Muscle of back (tissue), 11 donors: ENCODE measurements around the gene PNPLA6. TPM values are rescaled to one million over a fixed set of nuclear protein-coding genes. Genes with fewer than 3 reads are reported as not detected.
A peak's percentile ranks its signal among the peaks of the same experiment; 100 is the strongest.

Experiments used
- DNase-seq, 3 donors: peaks; one replicate each; pipeline versions ENCODE4 v3.0.0 to v3.0.0-alpha.2; 2013
- polyA plus RNA-seq, 10 donors: library from polyadenylated mRNA; unstranded; fragments of 120-200 nt; gene quantifications; one replicate each; pipeline ENCODE4 v1.2.1, GENCODE V29; 2013; ENCODE audit not compliant: insufficient read length in 10 of 10

PNPLA6 gene
- polyA plus RNA-seq, 10 donors = 24.2 to 32.7 (median 27.4) TPM

DNA sequence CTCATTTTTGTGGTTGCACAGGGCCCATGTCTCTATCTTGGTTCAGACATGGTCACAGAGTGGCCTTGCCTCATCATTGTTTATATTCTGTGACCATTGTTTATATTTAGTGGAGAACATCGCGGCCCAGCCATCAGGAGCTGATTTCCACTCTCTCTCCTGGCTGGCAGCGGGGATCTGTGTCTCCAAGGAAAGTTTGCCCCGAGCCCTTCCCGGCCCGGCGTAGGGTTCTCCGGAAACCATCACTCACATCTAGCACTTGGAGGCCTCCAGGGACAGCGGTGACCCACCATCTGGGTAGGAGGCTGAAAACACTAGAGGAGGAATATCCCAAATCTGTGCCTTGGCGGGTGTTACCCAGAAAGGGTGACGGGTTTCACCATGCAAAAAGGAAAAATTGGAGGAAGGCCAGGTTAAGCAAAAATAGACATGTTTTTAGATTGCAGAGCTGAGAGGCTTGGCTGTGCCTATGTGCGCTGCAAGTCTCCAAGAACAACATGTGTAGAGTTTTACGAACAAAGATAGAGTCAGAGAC is 20.3 kb upstream of the PNPLA6 start:
- DNase-seq = no peak

DNA sequence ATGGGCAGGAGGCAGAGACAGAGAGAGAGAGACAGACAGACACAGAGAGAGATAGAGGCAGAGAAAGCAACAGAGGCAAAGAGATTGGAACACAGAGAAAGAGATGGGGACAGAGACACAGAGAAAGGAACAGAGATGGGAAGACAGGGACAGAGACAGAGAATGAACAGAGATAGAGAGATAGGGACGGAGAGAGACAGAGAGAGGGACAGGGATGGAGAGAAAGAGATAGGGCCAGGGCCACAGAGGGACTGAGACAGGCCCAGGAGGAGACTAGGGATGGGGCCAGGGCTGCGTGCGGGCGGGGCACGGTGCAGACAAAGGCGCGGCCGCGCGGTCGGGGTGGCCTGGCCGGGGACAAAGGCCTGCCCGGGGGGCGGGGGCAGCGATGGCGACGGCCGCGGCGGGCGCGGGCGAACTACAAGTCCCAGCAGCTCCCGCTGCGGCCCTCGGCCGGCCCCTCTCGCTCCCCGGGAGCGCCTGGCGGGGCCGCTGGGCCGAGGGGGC is 19.8 kb upstream of the PNPLA6 start, which contains the start of gene ZNF358:
TSS of gene ZNF358 (plus strand) at position 459 of the 507 bp plus-strand sequence. CDS start 3,140 bp downstream, outside the sequence.
- peak; percentile 59 to 91 (median 83) for DNase-seq

DNA sequence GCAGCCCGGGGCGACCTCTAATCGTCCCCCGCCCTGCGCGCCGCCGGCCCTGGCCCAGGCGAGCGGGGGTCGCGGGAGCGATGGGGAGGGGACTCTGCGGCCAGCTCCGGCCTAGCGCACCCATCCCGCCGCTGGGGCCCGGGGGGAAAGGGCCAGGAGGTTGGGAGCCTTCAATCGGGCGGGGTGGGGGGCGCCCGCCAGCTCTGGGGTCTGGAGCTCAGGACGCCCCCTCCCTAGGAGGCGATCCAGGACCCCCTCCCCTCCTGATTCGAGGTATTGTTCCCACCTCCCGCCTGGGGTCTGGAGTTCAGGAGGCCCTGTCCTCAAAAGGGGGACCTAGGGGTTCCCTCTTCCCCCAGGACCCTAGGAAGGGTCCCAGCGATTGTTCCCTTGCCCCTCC is 19.2 kb upstream of the PNPLA6 start:
- DNase-seq = peak in 1 of 3 donors; percentile 53

DNA sequence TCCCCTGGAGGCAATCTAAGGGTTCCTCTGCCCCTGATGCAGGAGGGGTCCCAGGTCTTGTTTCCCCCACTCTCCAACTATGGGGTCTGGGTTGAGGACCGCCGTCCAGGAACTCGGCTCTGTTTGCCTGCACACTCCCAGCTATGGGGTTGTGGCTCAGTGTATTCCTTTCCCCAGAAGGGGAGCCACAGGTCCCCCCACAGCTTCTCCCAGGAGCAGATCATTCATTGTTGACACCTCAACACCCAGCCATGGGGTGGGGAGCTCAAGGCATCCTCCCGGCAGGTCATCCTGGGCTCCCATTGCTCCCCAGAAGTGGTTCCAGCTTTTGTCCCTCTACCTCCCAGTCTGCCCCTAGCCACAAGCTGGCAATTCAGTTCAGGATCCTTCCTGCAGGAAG is 18.6 kb upstream of the PNPLA6 start:
- DNase-seq = no peak

DNA sequence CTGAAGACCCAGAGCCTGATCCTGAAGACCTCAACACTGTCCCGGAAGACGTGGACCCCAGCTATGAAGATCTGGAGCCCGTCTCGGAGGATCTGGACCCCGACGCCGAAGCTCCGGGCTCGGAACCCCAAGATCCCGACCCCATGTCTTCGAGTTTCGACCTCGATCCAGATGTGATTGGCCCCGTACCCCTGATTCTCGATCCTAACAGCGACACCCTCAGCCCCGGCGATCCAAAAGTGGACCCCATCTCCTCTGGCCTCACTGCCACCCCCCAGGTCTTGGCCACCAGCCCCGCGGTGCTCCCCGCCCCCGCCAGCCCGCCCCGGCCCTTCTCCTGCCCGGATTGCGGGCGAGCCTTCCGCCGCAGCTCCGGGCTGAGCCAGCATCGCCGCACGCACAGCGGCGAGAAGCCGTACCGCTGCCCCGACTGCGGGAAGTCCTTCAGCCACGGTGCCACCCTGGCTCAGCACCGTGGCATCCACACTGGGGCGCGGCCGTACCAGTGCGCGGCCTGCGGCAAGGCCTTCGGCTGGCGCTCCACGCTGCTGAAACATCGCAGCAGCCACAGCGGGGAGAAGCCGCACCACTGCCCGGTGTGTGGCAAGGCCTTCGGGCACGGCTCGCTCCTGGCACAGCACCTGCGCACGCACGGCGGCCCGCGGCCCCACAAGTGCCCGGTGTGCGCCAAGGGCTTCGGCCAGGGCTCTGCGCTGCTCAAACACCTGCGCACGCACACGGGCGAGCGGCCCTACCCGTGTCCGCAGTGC is 16.0 kb upstream of the PNPLA6 start:
- no peak for DNase-seq

DNA sequence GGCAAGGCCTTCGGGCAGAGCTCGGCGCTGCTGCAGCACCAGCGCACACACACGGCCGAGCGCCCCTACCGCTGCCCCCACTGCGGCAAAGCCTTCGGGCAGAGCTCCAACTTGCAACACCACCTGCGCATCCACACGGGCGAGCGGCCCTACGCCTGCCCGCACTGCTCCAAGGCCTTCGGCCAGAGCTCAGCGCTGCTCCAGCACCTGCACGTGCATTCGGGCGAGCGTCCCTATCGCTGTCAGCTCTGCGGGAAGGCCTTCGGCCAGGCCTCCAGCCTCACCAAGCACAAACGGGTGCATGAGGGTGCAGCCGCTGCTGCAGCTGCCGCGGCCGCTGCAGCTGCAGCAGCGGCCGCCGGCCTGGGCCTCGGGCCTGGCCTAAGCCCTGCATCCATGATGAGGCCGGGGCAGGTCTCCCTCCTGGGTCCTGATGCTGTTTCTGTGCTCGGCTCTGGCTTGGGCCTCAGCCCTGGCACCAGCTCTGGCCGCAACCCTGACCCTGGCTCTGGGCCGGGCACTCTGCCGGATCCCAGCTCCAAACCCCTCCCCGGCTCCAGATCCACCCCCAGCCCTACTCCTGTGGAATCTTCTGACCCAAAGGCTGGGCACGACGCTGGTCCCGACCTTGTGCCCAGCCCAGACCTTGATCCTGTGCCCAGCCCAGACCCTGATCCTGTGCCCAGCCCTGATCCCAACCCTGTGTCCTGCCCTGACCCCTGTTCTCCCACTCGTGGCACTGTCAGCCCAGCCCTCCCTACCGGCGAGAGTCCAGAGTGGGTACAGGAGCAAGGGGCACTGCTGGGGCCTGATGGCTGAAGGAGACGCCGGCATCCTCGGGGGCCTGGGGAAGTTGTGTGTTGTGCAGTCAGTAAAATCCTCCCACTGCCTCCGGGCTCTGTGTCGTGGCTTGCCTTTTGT is 15.1 kb upstream of the PNPLA6 start:
- no peak for DNase-seq

DNA sequence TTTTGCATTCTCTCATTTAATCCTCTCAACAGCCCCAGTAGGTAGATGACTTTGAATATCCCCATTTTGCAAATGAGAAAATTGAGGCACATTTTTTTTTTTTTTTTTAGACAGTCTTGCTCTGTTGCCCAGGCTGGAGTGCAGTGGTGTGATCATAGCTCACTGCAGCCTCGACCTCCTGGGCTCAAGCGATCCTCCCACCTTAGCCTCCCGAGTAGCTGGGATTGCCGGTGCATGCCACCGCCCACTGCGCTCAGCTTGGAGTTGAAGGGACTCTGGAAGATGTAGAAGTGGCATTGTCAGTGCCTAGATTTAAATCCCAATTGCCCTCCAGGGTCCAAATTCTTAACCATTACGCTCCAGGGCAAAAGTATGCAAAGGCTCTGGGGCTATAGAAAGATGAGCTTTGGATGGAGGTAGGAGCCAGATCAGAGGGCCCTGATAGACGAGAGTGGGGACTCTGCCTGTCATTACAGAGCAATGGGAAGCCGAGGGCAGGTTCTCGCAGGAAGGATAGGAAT is 13.9 kb upstream of the PNPLA6 start:
- DNase-seq = no peak

DNA sequence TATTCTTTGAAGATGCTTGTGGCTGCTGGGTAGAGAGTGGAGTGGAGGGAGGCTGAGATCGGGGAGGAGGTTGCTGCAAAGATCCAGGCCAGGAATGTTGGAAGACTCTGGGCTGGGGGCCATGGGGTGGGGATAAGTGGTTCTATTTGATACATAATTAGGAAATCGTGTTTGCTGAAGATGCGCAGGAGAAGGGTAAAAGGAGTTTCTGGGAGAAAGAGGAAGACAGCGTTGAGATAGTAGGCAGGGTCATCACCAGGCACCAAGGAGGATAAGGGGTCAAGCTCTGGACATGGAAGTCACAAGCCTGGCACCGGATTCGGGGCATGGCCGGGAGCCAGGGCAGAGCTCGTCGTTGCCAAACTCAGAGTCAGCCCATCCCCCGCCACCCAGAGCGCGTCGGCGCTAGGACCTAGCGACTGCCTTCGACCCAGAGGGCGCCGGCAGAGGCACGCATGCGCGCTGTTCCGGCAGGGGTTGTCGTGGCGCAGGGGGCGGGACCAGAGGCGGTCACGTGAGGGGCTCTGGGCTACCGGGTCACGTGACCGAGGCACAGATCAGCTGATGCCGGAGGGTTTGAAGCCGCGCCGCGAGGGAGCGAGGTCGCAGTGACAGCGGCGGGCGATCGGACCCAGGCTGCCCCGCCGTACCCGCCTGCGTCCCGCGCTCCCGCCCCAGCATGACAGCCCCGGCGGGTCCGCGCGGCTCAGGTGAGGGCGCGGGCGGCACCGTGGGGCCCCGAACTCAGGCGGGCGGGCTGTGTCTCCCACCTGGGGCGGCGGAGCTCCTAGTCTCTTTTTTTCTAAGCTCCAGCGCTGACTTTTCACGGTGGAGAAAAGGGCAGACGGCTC is 13.2 kb upstream of the PNPLA6 start, which contains the start of gene MCOLN1:
TSS of gene MCOLN1 (plus strand) at position 553 of the 851 bp plus-strand sequence. CDS start at position 680, 127 bp downstream.
- DNase-seq = peak; percentile 97 to 99 (median 99)

DNA sequence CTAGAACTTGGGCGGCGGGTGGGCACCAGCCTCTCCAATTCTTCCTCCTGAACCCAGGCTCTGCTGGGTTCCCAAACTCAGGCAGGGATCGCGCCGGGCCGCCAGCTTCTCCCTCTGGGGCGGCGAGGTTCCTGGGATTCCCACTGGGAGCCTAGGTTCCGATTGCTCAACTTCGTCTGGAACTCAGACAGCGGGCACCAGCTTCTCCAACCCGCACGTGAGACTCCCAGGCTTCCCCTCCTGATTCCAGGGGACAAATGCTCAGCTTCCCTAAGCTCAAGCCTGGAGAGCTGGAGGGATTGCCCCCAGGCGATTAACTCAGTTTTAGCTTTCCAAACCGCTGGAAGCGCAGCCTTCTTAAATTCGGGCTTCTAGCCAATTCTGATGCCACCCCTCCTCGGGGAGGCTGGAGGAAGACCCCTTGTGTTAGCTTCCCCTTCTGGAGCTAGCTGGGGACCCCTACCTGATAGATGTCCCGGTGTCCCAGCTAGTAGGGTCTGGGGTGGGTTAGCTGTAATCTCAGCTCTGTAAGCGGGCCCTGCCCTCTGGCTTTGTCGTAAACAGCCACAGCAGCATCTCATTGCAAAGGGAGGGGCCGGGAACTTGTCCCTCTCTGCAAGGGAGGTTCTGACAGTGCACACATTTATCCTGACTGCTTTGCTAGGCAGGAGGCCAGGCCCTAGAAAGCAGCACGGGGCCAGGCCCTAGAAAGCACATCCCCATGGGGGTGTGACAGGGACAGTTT is 12.4 kb upstream of the PNPLA6 start:
- no peak for DNase-seq

DNA sequence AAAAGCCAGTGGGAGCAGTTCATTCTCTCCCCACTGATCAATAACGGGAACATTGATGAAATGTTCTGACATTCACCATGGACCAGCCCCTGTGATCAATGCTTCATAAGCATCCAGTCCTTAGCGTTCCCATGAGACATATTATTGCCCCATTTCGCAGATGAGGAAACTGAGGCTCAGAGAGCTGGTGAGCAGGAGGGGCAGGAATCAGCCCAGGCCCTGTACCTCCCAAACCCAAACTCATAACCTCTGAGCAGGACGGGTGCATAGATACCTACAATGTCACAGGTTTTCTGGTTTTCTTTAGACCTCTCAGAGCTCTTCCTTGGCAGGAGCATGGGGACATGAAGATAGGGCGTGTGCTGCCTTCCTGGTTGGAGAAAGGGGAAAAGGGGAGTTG is 11.0 kb upstream of the PNPLA6 start:
- no peak for DNase-seq

DNA sequence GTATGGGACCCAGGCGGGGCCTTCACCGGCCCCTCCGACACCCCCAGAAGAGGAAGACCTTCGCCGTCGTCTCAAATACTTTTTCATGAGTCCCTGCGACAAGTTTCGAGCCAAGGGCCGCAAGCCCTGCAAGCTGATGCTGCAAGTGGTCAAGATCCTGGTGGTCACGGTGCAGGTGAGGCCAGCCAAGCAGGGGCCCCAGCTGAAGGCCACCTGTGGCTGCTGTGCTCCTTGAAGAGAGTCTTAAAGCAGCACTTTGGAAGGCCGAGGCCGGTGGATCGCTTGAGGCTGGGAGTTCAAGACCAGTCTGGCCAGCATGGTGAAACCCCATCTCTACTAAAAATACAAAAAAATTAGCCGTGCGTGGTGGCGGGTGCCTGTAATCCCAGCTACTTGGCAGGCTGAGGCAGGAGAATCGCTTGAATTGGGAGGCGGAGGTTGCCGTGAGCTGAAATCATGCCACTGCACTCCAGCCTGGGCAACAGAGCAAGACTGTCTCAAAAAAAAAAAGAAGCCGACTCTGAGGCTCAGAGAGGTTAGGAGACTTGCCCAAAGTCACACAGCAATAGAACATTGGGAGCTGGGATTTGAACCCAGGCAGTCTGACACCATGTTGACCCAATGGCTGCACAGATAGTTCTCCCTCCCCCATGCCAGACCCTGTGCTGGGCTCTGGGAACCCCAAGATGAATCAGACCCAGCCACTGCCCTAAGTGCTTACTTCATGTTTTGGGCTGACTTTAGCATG is 10.4 kb upstream of the PNPLA6 start:
- DNase-seq = no peak

DNA sequence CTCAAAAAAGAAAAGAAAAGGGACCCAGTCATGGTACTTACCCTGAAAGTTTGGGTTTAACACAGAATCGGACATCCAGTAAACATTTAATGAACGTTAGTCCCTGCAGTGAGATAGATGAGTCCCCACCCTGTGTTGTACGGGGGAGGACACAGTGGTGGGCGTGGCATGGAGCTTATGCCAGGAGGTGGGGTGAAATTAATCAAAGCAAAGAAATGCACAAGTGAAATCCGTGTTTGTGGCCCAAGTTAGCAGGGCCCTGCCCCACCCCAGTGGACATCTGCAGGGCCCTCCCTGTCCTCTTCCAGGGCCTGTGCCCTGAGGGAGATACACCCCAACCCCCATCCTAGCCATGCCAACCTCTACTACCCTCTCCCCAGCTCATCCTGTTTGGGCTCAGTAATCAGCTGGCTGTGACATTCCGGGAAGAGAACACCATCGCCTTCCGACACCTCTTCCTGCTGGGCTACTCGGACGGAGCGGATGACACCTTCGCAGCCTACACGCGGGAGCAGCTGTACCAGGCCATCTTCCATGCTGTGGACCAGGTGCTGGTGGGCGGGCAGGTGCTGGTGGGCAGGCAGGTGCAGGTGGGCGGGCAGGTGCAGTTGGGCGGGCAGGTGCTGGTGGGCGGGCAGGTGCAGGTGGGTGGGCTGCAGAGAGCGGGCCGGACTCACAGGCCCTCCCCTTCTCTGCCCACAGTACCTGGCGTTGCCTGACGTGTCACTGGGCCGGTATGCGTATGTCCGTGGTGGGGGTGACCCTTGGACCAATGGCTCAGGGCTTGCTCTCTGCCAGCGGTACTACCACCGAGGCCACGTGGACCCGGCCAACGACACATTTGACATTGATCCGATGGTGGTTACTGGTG is 9.2 kb upstream of the PNPLA6 start:
- DNase-seq = no peak

DNA sequence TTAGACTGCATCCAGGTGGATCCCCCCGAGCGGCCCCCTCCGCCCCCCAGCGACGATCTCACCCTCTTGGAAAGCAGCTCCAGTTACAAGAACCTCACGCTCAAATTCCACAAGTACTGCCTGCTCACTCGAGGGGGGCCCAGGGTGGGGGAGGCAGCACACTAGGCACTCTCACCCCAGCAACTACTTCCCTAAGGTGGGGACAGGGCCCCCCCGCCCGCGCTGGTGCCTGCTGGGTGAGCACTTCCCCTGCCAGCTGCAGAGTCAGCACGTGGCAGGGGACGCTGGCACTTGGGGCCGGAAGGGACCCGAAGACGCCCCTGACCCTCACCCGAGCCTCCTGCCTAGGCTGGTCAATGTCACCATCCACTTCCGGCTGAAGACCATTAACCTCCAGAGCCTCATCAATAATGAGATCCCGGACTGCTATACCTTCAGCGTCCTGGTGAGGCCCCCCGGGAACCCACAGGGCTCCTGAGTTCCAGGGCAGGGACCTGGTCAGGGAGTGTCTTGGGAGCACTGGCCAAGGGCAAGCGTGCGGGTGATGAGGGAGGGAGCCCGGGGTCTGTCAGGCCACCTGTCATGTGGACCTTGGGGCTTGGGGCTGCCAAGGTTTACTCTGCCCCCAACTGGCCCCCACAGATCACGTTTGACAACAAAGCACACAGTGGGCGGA is 7.9 kb upstream of the PNPLA6 start:
- no peak for DNase-seq

DNA sequence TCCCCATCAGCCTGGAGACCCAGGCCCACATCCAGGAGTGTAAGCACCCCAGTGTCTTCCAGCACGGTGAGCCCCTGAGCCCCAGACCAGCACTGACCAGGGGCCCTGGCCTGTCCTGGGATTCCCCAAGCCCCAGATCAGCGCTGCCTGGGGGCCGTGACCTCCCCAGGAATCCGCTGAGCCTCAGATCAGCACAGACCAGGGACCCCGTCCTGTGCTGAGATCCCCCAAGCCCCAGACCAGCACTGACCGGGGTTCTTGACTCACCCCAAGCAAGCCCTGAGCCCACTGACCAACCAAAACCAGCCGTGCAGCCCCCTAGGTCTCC is 7.4 kb upstream of the PNPLA6 start:
- DNase-seq = no peak

DNA sequence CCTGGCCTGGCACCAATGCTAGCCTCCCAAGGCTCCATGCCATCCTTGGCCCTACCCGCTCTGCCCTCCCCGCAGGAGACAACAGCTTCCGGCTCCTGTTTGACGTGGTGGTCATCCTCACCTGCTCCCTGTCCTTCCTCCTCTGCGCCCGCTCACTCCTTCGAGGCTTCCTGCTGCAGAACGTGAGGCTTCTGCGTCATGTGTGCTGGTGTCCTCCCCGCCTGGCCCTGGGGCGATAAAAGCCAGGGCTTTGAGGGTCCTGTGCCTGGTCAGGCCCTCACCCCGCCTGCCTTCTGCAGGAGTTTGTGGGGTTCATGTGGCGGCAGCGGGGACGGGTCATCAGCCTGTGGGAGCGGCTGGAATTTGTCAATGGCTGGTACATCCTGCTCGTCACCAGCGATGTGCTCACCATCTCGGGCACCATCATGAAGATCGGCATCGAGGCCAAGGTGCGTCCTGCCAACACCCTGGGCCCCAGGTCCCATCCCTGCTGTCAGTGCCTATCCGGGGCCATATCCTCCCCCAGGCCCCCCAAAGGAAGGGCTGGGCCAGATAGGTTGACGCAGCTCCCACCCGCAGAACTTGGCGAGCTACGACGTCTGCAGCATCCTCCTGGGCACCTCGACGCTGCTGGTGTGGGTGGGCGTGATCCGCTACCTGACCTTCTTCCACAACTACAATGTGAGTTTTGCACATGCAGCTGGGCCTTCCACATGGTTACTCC is 6.8 kb upstream of the PNPLA6 start:
- DNase-seq = no peak

DNA sequence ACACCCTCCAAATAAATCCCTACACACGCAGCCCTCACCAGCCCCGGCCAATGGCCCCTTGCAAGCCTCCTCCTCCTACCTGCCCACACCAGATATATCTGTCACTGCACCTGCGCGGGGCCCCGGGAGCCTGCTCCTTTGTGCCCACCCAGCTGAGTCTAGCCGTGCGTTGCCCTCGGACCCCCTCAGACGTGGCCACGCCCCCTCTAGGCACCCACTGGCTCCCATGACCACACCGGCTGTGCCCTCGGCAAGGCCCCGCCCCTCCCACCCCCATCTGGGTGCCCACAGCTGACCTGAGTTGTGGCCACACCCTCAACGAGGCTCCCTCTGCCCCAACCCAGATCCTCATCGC is 6.3 kb upstream of the PNPLA6 start:
- DNase-seq = no peak
